Panc1 (cell line): Measurements from ENCODE around the gene RFTN1. TPM values are rescaled to one million over a fixed set of nuclear protein-coding genes. Genes with fewer than 3 reads are reported as not detected.

ENCODE experiments used
- ATAC-seq: fragments of 200-7000 bp; cut with Tn5 transposase; 2 replicates; pipeline ENCODE4 v1.9.1; 2020; ENCODE audit warnings: mild to moderate bottlenecking, moderate library complexity
- BruUV-seq: library from RNA; stranded (reverse); fragments of 400-500 nt; replicated peaks from 2 replicates; lab custom pipeline; 2021; lab: Mats Ljungman, UMichigan
- CTCF ChIA-PET: fragments of 300-600 bp; sonication (Branson Sonifier 250); formaldehyde crosslinking; loops from one replicate; lab custom pipeline; 2022; ENCODE audit warnings: antibody characterized with exemption; lab: Charles Lee
- POLR2A ChIA-PET: fragments of 300-600 bp; sonication (Branson Sonifier 250); formaldehyde crosslinking; loops from one replicate; lab custom pipeline; 2022; ENCODE audit warnings: antibody characterized with exemption; lab: Charles Lee
- DNase-seq: peaks from one replicate; pipeline ENCODE4 v3.0.0-alpha.2; 2010; ENCODE audit warnings: low read depth, low spot score
- H3K27ac ChIP-seq: 2 replicates; pipeline ENCODE4 v1.5.1; 2011; ENCODE audit warnings: mild to moderate bottlenecking, low read length, inconsistent platforms
- H3K27me3 ChIP-seq: fragments of 200-500 bp; sonication (Bioruptor generic); 2 replicates; pipeline ENCODE4 v1.6.0; 2014; ENCODE audit warnings: low read length, inconsistent platforms; ENCODE audit not compliant: control insufficient read depth, insufficient read depth
- H3K36me3 ChIP-seq: fragments of 200-500 bp; sonication (Bioruptor generic); 2 replicates; pipeline ENCODE4 v1.5.1; 2014; ENCODE audit warnings: inconsistent platforms, mild to moderate bottlenecking, low read length, moderate library complexity; ENCODE audit not compliant: control insufficient read depth, insufficient read depth
- H3K4me1 ChIP-seq: 2 replicates; pipeline ENCODE4 v1.5.1; 2011; ENCODE audit warnings: inconsistent platforms, mild to moderate bottlenecking, low read length, moderate library complexity; ENCODE audit not compliant: control insufficient read depth, insufficient read depth
- H3K4me3 ChIP-seq, 2 experiments: 2 replicates each; pipeline ENCODE4 v1.5.1; 2011 to 2012; ENCODE audit warnings: low read depth in 2 of 2, low read length in 2 of 2, mild to moderate bottlenecking in 2 of 2, inconsistent platforms in 1 of 2, moderate library complexity in 1 of 2
- H3K9me3 ChIP-seq: fragments of 200-500 bp; sonication (Bioruptor generic); 2 replicates; pipeline ENCODE4 v1.5.1; 2014; ENCODE audit warnings: low read depth, mild to moderate bottlenecking, inconsistent platforms, low read length, moderate library complexity; ENCODE audit not compliant: control insufficient read depth, insufficient read depth
- POLR2AphosphoS5 ChIP-seq: IDR thresholded peaks from 2 replicates; pipeline ENCODE4 v1.6.1; 2012; ENCODE audit warnings: mild to moderate bottlenecking, low read depth, low read length, moderate library complexity
- SIN3A ChIP-seq: IDR thresholded peaks from 2 replicates; pipeline ENCODE4 v1.6.1; 2012; ENCODE audit warnings: low read depth, mild to moderate bottlenecking, low read length, moderate library complexity, borderline replicate concordance; ENCODE audit not compliant: insufficient read depth
- TCF7L2 ChIP-seq: IDR thresholded peaks from 2 replicates; pipeline ENCODE4 v1.6.1; 2011; ENCODE audit warnings: mild to moderate bottlenecking, low read depth, low read length, inconsistent platforms
- in situ Hi-C: cut with HindIII; loops from 2 replicates; pipeline ENCODE4 v1.10.0; 2016; ENCODE audit warnings: low sequenced_read_pairs, low pct_unique_long_range_greater_than_20kb
- intact Hi-C: fragments of 100-400 bp; cut with micrococcal nuclease; formaldehyde crosslinking; loops from one replicate; pipeline ENCODE4 v1.10.0; 2022; ENCODE audit not compliant: unreplicated experiment
- total RNA-seq: library from RNA; stranded (reverse); gene quantifications from one replicate; pipeline ENCODE4 v1.2.1, GENCODE V29; 2021; ENCODE audit not compliant: unreplicated experiment
- TF ChIP-seq, protein P1 (sequence below), 2 experiments: IDR thresholded peaks; 2 replicates each; pipeline ENCODE4 v1.6.1; 2011 to 2012; ENCODE audit warnings: low read depth in 2 of 2, control low read depth in 1 of 2, low read length in 1 of 2, mild to moderate bottlenecking in 1 of 2, moderate library complexity in 1 of 2; ENCODE audit not compliant: insufficient read depth in 1 of 2
- TF ChIP-seq, protein P2 (sequence below): fragments of 450-650 bp; IDR thresholded peaks from 2 replicates; pipeline ENCODE4 v1.5.1; 2017; ENCODE audit warnings: mild to moderate bottlenecking

Gene RFTN1
- total RNA-seq, 1 experiment from 2014 or later, result 0.90 TPM

DNA sequence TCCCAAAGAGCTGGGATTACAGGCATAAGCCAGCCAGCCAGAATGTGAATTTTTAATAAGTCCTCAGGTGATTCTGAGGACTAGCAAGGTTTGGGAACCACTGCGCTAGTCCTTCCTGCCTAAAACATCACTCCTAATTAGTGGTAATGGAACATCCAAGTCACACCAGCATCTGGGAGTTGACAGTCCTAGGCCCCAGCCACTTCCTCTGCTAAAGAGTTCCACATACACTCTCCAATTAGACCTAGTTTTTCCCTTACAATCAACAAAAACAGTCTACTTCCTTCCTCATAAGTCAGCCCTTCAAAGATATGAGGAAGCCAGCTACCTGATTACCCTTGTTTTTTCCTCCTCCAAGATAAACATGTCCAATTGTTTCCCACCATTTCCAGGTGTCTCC is 170.4 kb downstream of the RFTN1 start:
- no peak for TF ChIP-seq TCF7L2
- TF ChIP-seq, protein P1, sequence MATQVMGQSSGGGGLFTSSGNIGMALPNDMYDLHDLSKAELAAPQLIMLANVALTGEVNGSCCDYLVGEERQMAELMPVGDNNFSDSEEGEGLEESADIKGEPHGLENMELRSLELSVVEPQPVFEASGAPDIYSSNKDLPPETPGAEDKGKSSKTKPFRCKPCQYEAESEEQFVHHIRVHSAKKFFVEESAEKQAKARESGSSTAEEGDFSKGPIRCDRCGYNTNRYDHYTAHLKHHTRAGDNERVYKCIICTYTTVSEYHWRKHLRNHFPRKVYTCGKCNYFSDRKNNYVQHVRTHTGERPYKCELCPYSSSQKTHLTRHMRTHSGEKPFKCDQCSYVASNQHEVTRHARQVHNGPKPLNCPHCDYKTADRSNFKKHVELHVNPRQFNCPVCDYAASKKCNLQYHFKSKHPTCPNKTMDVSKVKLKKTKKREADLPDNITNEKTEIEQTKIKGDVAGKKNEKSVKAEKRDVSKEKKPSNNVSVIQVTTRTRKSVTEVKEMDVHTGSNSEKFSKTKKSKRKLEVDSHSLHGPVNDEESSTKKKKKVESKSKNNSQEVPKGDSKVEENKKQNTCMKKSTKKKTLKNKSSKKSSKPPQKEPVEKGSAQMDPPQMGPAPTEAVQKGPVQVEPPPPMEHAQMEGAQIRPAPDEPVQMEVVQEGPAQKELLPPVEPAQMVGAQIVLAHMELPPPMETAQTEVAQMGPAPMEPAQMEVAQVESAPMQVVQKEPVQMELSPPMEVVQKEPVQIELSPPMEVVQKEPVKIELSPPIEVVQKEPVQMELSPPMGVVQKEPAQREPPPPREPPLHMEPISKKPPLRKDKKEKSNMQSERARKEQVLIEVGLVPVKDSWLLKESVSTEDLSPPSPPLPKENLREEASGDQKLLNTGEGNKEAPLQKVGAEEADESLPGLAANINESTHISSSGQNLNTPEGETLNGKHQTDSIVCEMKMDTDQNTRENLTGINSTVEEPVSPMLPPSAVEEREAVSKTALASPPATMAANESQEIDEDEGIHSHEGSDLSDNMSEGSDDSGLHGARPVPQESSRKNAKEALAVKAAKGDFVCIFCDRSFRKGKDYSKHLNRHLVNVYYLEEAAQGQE (IDR thresholded peaks at IDR 0.05; ENCODE audit: insufficient read depth in 1 of 2, low read depth in 2 of 2, low read length in 1 of 2), result no peak
- no peak for TF ChIP-seq SIN3A
- no peak for TF ChIP-seq POLR2AphosphoS5
- TF ChIP-seq, protein P2, sequence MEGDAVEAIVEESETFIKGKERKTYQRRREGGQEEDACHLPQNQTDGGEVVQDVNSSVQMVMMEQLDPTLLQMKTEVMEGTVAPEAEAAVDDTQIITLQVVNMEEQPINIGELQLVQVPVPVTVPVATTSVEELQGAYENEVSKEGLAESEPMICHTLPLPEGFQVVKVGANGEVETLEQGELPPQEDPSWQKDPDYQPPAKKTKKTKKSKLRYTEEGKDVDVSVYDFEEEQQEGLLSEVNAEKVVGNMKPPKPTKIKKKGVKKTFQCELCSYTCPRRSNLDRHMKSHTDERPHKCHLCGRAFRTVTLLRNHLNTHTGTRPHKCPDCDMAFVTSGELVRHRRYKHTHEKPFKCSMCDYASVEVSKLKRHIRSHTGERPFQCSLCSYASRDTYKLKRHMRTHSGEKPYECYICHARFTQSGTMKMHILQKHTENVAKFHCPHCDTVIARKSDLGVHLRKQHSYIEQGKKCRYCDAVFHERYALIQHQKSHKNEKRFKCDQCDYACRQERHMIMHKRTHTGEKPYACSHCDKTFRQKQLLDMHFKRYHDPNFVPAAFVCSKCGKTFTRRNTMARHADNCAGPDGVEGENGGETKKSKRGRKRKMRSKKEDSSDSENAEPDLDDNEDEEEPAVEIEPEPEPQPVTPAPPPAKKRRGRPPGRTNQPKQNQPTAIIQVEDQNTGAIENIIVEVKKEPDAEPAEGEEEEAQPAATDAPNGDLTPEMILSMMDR, result no peak
- intact Hi-C loops (no loop called here), in situ Hi-C loops (no loop called here)
- ChIA-PET POLR2A (no interaction called here), CTCF (no interaction called here)
- no peak overlapping the region for H3K27ac ChIP-seq
- no TSS peak for BruUV-seq
- H3K27me3 ChIP-seq, result no peaks in the 10 kb centered on the region
- H3K36me3 ChIP-seq, result no peaks in the 10 kb centered on the region
- no peak overlapping the region for H3K4me3 ChIP-seq
- ATAC-seq (no peak), DNase-seq (no peak)
- H3K4me1 ChIP-seq, result no peaks in the 10 kb centered on the region
- no peaks in the 10 kb centered on the region for H3K9me3 ChIP-seq

- DNase-seq, result no peak
- BruUV-seq, result no TSS peak
- ChIA-PET POLR2A (no interaction called here), CTCF (no interaction called here)
- Histone ChIP-seq H3K36me3 (no peaks in the 10 kb centered on the region), H3K4me1 (no peaks in the 10 kb centered on the region), H3K9me3 (no peaks in the 10 kb centered on the region), H3K27me3 (no peaks in the 10 kb centered on the region), H3K4me3 (no peak overlapping the region), H3K27ac (no peak overlapping the region)
- TF ChIP-seq, protein P2, result no peak
- TF ChIP-seq, protein P1 (IDR thresholded peaks at IDR 0.05; ENCODE audit: insufficient read depth in 1 of 2, low read depth in 2 of 2, low read length in 1 of 2), result no peak
- TF ChIP-seq TCF7L2 (no peak), SIN3A (no peak), POLR2AphosphoS5 (no peak)
- intact Hi-C loops, result no loop called here
- ATAC-seq, result no peak
- in situ Hi-C loops, result no loop called here
Measured at GRCh38 chr3:16338999-16339398, 174.5 kb downstream of the RFTN1 start.
